Measurements from ENCODE around the gene PHF13.
"Not testable (repeated sequence)": the region's sequence is repeated elsewhere in the genome, so short reads cannot be mapped to it uniquely, and the experiment has no call there.

Gene PHF13

GRCh38 chr1:6657138-6657537, 43.6 kb downstream of the PHF13 start:
- DNase-seq (ENCODE audit: low read depth in 2 of 3, low spot score in 2 of 3) = no peak

GRCh38 chr1:6658359-6659060, 45.0 kb downstream of the PHF13 start:
- no peak for DNase-seq (ENCODE audit: low read depth in 2 of 3, low spot score in 2 of 3)

DNA sequence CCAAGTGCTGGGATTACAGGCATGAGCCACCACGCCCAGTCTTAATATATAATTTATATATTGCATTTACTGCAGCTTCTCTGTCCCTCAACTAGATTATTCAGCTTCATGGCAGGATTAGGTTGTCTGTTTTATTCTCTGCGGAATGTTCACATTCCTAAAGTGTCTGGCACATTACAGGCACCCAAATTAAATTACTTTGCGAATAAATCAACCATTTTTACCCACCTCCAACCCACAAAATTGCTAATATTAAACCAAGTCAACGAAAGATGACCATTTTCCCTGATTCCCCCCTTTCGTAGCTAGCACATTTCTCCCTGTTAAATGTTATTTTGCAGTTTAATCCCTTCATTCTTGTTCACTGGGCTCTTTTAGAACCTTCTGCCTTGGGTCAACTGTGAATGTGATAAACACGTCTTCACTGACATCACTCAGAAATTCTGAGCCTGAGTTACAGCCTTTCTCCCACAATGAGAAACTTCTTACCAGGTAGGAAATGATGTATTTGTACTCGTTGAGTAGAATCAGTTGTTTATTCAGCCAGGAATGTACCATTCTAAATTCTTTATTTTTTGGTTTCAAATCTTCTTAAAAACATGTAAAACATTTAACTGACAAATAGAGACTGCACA, 47.0 kb downstream of the PHF13 start:
- no peak for DNase-seq (ENCODE audit: low read depth in 2 of 3, low spot score in 2 of 3)

DNA sequence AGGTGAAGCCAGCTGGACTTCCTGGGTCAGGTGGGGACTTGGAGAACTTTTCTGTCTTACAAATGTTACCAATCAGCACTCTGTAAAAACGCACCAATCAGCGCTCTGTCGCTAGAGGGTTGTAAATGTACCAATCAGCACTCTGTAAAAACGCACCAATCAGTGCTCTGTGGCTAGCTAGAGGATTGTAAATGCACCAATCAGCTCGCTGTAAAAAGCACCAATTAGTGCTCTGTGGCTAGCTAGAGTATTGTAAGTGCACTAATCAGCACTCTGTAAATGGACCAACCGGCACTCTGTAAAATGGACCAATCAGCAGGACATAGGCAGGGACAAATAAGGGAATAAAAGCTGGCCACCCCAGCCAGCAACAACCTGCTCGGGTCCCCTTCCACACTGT, 48.9 kb downstream of the PHF13 start:
- not testable (repeated sequence) for DNase-seq (ENCODE audit: low read depth in 2 of 3, low spot score in 2 of 3)

DNA sequence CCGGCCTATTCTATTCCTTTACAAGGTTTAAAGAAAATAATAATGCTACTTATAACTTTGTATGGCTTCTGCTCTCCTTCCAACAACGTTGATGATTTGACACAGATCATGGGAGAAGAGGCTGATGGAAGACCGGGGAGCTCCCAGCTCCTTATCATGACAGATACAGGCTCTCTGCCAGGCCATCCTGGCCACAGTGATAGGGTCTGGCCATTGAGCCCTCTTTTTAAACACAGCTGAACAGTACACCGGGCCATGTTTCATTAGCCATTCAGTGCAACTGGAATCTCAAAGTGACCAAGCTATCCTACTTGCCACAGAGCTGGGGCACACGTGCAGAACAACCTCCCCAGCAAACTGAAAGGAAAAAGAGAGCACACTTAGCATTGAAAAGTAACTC, 53.2 kb downstream of the PHF13 start:
- no peak for DNase-seq (ENCODE audit: low read depth in 2 of 3, low spot score in 2 of 3)

GRCh38 chr1:6667139-6667538, 53.6 kb downstream of the PHF13 start:
- no peak for DNase-seq (ENCODE audit: low read depth in 2 of 3, low spot score in 2 of 3)

- DNase-seq (ENCODE audit: low read depth in 2 of 3, low spot score in 2 of 3) = no peak
Observed at GRCh38 chr1:6668503-6668902, 55.0 kb downstream of the PHF13 start.

GRCh38 chr1:6672558-6672957, 59.0 kb downstream of the PHF13 start:
- no peak for DNase-seq (ENCODE audit: low read depth in 2 of 3, low spot score in 2 of 3)

Data from activated CD8-positive, alpha-beta memory T cell treated with anti-CD3 and anti-CD28 coated beads for 48 hours (primary cell).